Neuronal stem cell (in vitro differentiated cells): ENCODE measurements around the gene PACS1.

Experiments
- DNase-seq: peaks from one replicate; pipeline ENCODE4 v3.0.0-alpha.2; 2013; ENCODE audit warnings: low spot score
- H2AFZ ChIP-seq: one replicate; pipeline ENCODE4 v1.6.1; 2013; ENCODE audit warnings: mild to moderate bottlenecking, low read length, inconsistent platforms
- H2AK5ac ChIP-seq: 2 replicates; pipeline ENCODE4 v1.6.1; 2013; ENCODE audit warnings: low read depth, mild to moderate bottlenecking, inconsistent platforms, low read length, moderate library complexity, mixed read lengths
- H2BK120ac ChIP-seq: 2 replicates; pipeline ENCODE4 v1.6.1; 2013; ENCODE audit warnings: low read depth, mild to moderate bottlenecking, inconsistent platforms, low read length, moderate library complexity, mixed read lengths
- H2BK12ac ChIP-seq: one replicate; pipeline ENCODE4 v1.6.1; 2013; ENCODE audit warnings: low read length, inconsistent platforms
- H2BK15ac ChIP-seq: 2 replicates; pipeline ENCODE4 v1.6.1; 2013; ENCODE audit warnings: mild to moderate bottlenecking, low read length, inconsistent platforms, mixed read lengths
- H2BK5ac ChIP-seq: one replicate; pipeline ENCODE4 v1.6.1; 2013; ENCODE audit warnings: inconsistent platforms, mild to moderate bottlenecking, low read length, moderate library complexity
- H3K14ac ChIP-seq: one replicate; pipeline ENCODE4 v1.6.1; 2013; ENCODE audit warnings: low read length, inconsistent platforms
- H3K18ac ChIP-seq: 2 replicates; pipeline ENCODE4 v1.6.1; 2013; ENCODE audit warnings: low read length, inconsistent platforms
- H3K23ac ChIP-seq: 2 replicates; pipeline ENCODE4 v1.6.1; 2013; ENCODE audit warnings: low read depth, mild to moderate bottlenecking, mixed read lengths, low read length, inconsistent platforms; ENCODE audit not compliant: poor library complexity
- H3K27ac ChIP-seq: replicated peaks from 3 replicates; pipeline ENCODE4 v1.5.1; 2013; ENCODE audit warnings: low read length, inconsistent platforms
- H3K27me3 ChIP-seq, 3 experiments: 2 replicates each; pipeline ENCODE4 v1.6.1; 2013; ENCODE audit warnings: low read length in 3 of 3, mild to moderate bottlenecking in 2 of 3, inconsistent platforms in 1 of 3, low read depth in 1 of 3, mixed read lengths in 1 of 3, moderate library complexity in 1 of 3; ENCODE audit not compliant: control insufficient read depth in 3 of 3, insufficient read depth in 3 of 3
- H3K36me3 ChIP-seq, 2 donors: replicated peaks in 1 of 2; 2 replicates each; pipeline ENCODE4 v1.6.1; 2013; ENCODE audit warnings: low read length in 2 of 2; ENCODE audit not compliant: control insufficient read depth in 2 of 2, insufficient read depth in 2 of 2
- H3K4ac ChIP-seq: 2 replicates; pipeline ENCODE4 v1.6.1; 2013; ENCODE audit warnings: inconsistent platforms, mild to moderate bottlenecking, low read length, moderate library complexity
- H3K4me1 ChIP-seq, 2 donors: 1 replicate in 1 of 2; 2 replicates in 1 of 2; pipeline ENCODE4 v1.6.1; 2013; ENCODE audit warnings: low read length in 2 of 2, low read depth in 1 of 2; ENCODE audit not compliant: control insufficient read depth in 2 of 2, insufficient read depth in 1 of 2
- H3K4me2 ChIP-seq: one replicate; pipeline ENCODE4 v1.6.1; 2013; ENCODE audit warnings: mild to moderate bottlenecking, low read length, inconsistent platforms; ENCODE audit not compliant: insufficient read depth, poor library complexity, severe bottlenecking
- H3K4me3 ChIP-seq, 2 donors: 2 replicates each; pipeline ENCODE4 v1.5.1; 2013; ENCODE audit warnings: low read length in 2 of 2, mild to moderate bottlenecking in 2 of 2, inconsistent platforms in 1 of 2, moderate library complexity in 1 of 2
- H3K79me1 ChIP-seq: one replicate; pipeline ENCODE4 v1.6.1; 2013; ENCODE audit warnings: low read depth, mild to moderate bottlenecking, inconsistent platforms, low read length, moderate library complexity
- H3K9ac ChIP-seq: one replicate; pipeline ENCODE4 v1.6.1; 2013; ENCODE audit warnings: mild to moderate bottlenecking, low read depth, low read length, inconsistent platforms; ENCODE audit not compliant: poor library complexity
- H3K9me3 ChIP-seq, 2 donors: replicated peaks in 1 of 2; 2 replicates each; pipeline versions ENCODE3 to v1.6.1; 2013; ENCODE audit warnings: low read length in 2 of 2, mild to moderate bottlenecking in 2 of 2, inconsistent platforms in 1 of 2, low read depth in 1 of 2, mixed read lengths in 1 of 2, moderate library complexity in 1 of 2; ENCODE audit not compliant: control insufficient read depth in 2 of 2, insufficient read depth in 1 of 2
- H4K8ac ChIP-seq: one replicate; pipeline ENCODE4 v1.6.1; 2013; ENCODE audit warnings: low read depth, mild to moderate bottlenecking, inconsistent platforms, low read length, moderate library complexity
- H4K91ac ChIP-seq: one replicate; pipeline ENCODE4 v1.6.1; 2013; ENCODE audit warnings: low read length, low read depth, mild to moderate bottlenecking, inconsistent platforms; ENCODE audit not compliant: poor library complexity
- WGBS, 2 donors: extraction: QIAGEN DNeasy Blood & Tissue Kit; methylation state at CpG; one replicate each; pipeline ENCODE4 v1.1.7; 2013; ENCODE audit warnings: missing lambda C conversion rate in 2 of 2, mixed read lengths in 1 of 2; ENCODE audit not compliant: insufficient read length in 2 of 2, insufficient replicate concordance in 1 of 2; ENCODE audit errors: extremely low coverage in 2 of 2; 5-methylcytosine and 5-hydroxymethylcytosine counted together

PACS1 gene

DNA sequence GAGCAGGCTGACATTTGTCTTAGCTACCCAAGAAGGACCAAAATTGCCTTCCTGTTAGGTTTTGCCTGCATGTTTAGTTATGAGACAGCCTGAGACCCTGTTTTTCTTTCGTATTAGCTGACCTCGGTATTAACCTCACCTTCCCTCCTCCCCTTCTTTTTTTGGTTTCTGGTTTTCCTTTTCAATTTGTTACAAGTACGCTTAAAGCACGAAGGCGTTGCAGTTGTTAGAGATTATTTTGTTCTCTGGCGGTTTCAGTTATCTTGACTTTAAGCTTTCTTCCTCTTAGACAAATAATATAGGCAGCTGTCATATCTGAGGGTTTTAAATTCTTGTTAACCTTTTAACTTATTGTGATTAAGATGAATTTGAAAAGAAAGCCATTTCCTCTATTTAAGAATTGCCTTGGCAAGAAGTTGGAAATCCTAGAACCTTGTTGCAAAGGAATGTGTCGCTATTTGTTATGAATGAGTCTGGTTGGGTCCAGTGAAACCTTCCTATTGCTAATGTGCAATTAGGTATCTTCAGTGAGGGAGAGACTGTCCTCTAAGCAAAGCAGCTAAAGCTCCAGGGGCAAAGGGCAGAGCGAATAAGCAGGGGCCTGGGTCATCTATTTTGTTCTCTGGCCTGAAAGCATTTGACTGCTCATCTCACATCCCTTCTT, 45.7 kb downstream of the PACS1 start:
- H3K4ac ChIP-seq: no peak overlapping the region
- H2AK5ac ChIP-seq: no peak overlapping the region
- DNase-seq: no peak
- no peaks in the 10 kb centered on the region for H3K9me3 ChIP-seq
- H2BK12ac ChIP-seq: no peak overlapping the region
- no peak overlapping the region for H2AFZ ChIP-seq
- no peak overlapping the region for H2BK5ac ChIP-seq
- no peak overlapping the region for H4K8ac ChIP-seq
- peak overlapping the region; percentile 8 for H3K27ac ChIP-seq
- no peaks in the 10 kb centered on the region for H3K79me1 ChIP-seq
- no peak overlapping the region for H3K4me2 ChIP-seq
- H3K27me3 ChIP-seq: no peaks in the 10 kb centered on the region
- no peak overlapping the region for H3K23ac ChIP-seq
- peaks cover 14 to 38% of the 10 kb centered on the region in 2 donors for H3K4me1 ChIP-seq
- H3K4me3 ChIP-seq: no peak overlapping the region
- no peak overlapping the region for H3K18ac ChIP-seq
- H2BK15ac ChIP-seq: no peak overlapping the region
- H4K91ac ChIP-seq: no peak overlapping the region
- no peaks in the 10 kb centered on the region for H3K36me3 ChIP-seq
- no peak overlapping the region for H3K9ac ChIP-seq
- H2BK120ac ChIP-seq: no peak overlapping the region
- no peak overlapping the region for H3K14ac ChIP-seq
- no CpG with 5 or more reads among the region's 8 CpGs for WGBS, 2 donors

DNA sequence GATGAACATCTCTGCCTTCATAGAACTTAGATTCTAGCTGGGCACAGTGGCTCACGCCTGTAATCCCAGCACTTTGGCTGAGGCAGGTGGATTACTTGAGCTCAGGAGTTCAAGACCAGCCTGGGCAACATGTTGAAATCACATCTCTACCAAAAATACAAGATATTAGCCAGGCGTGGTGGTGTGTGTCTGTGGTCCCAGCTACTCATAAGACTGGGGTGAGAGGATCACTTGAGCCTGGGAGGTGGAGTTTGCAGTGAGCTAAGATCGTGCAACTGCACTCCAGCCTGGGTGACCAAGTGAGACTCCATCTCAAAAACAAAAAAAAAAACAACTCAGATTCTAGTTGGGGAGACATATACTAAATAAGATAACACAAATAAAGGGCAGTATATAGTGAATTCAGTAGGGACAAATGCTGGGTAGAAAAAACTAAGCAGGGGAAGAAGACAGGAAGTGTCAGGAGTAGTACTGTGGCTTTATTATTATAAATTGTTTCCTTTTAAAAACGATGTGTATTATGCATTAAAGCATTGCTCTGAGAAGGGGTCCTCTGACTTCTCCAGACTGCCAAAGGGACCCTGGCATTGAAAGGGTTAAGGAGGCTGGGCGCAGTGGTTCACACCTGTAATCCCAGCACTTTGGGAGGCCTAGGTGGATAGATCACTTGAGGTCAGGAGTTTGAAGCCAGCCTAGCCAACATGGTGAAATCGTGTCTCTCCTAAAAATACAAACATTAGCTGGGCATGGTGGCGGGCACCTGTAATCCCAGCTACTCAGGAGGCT, 46.7 kb downstream of the PACS1 start:
- Histone ChIP-seq H3K36me3 (no peaks in the 10 kb centered on the region), H3K27ac (no peak overlapping the region), H2BK120ac (no peak overlapping the region), H3K4me3 (no peak overlapping the region), H4K91ac (no peak overlapping the region), H3K4ac (no peak overlapping the region), H4K8ac (no peak overlapping the region), H2BK15ac (no peak overlapping the region), H3K79me1 (no peaks in the 10 kb centered on the region), H3K23ac (no peak overlapping the region), H2BK5ac (no peak overlapping the region), H3K27me3 (no peaks in the 10 kb centered on the region), H3K14ac (no peak overlapping the region), H3K9me3 (no peaks in the 10 kb centered on the region), H3K18ac (no peak overlapping the region), H2BK12ac (no peak overlapping the region), H2AK5ac (no peak overlapping the region), H3K9ac (no peak overlapping the region), H3K4me2 (no peak overlapping the region), H2AFZ (no peak overlapping the region), H3K4me1 (peaks cover 14 to 38% of the 10 kb centered on the region in 2 donors)
- DNase-seq: no peak
- no CpG with 5 or more reads among the region's 7 CpGs for WGBS, 2 donors

DNA sequence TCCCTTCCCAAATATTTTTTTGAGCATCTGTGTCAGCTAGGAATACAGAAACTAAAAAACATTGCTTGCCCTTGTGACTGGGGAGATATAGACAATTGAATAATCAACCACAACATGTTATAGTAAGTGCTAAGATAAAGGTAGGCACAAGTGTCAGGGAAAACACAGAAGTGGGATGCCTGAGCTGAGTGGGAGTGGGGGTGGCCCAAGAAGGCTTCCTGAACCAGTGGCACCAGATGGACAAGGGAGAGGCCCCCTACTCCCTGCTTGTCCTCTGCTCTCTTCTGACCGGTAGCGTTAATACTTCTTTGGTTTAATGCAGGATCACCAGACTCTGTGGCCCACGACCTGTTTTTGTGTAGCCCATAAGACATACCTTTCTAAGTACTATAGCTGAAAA, 48.8 kb downstream of the PACS1 start:
- no peak overlapping the region for H3K23ac ChIP-seq
- H3K27me3 ChIP-seq: no peaks in the 10 kb centered on the region
- H3K36me3 ChIP-seq: no peaks in the 10 kb centered on the region
- H2AFZ ChIP-seq: no peak overlapping the region
- H4K8ac ChIP-seq: no peak overlapping the region
- H3K9me3 ChIP-seq: no peaks in the 10 kb centered on the region
- no peaks in the 10 kb centered on the region for H3K79me1 ChIP-seq
- H3K4ac ChIP-seq: no peak overlapping the region
- H2BK12ac ChIP-seq: no peak overlapping the region
- DNase-seq: no peak
- no peak overlapping the region for H4K91ac ChIP-seq
- H2BK5ac ChIP-seq: no peak overlapping the region
- H3K9ac ChIP-seq: no peak overlapping the region
- H3K18ac ChIP-seq: no peak overlapping the region
- no peak overlapping the region for H2BK120ac ChIP-seq
- H3K4me2 ChIP-seq: no peak overlapping the region
- WGBS, 2 donors: no CpG with 5 or more reads among the region's 3 CpGs
- H3K27ac ChIP-seq: no peak overlapping the region
- H3K4me3 ChIP-seq: no peak overlapping the region
- no peak overlapping the region for H2BK15ac ChIP-seq
- H2AK5ac ChIP-seq: no peak overlapping the region
- peaks cover 10 to 26% of the 10 kb centered on the region in 2 donors for H3K4me1 ChIP-seq
- H3K14ac ChIP-seq: no peak overlapping the region

DNA sequence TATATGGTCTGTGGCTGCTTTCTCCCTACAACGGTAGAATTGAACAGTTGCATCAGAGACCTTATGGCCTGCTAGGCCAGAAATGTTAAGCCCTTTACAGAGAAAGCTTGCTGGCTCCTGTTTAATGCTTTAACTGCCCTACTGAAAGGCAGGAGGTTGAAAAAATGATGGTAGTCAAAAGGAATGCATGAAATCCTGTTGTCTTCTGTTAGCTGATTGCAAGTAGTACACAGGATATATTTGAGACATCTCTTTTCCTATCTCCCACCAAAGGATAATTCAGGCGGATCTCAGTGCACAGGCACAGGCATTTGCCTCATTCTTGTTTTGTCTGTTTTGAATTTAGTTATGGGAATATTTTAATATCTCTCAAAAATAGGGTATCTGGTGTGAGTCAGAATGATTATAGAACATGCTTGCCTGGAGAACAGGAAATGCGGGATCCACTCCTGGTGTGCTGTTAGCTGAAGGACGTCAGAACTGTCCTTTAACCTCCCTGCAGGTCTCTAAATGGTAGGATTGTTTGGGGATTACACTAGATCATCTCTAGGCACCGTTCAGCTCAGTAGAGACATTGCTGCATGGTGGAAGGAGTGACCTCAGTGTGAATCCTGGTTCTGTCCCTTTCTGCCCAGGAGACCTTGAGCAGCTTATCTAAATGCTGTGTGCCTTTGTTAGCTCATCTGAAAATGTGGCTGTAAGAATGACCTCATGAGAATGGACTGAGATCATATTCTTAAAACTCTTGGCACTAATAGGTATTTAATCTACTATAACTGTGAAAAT, 49.5 kb downstream of the PACS1 start:
- no peak overlapping the region for H2BK12ac ChIP-seq
- H3K14ac ChIP-seq: no peak overlapping the region
- no peak overlapping the region for H2BK15ac ChIP-seq
- no peak overlapping the region for H3K18ac ChIP-seq
- H3K27me3 ChIP-seq: no peaks in the 10 kb centered on the region
- no peak overlapping the region for H3K9ac ChIP-seq
- H3K4me1 ChIP-seq: peaks cover 10 to 26% of the 10 kb centered on the region in 2 donors
- H3K4ac ChIP-seq: no peak overlapping the region
- H2BK5ac ChIP-seq: no peak overlapping the region
- H3K27ac ChIP-seq: peak overlapping the region; percentile 18
- no peak for DNase-seq
- no peaks in the 10 kb centered on the region for H3K36me3 ChIP-seq
- H3K4me2 ChIP-seq: no peak overlapping the region
- no peak overlapping the region for H2AFZ ChIP-seq
- no CpG with 5 or more reads among the region's 5 CpGs for WGBS, 2 donors
- no peaks in the 10 kb centered on the region for H3K79me1 ChIP-seq
- H4K8ac ChIP-seq: no peak overlapping the region
- H4K91ac ChIP-seq: no peak overlapping the region
- no peak overlapping the region for H3K4me3 ChIP-seq
- no peak overlapping the region for H2AK5ac ChIP-seq
- H2BK120ac ChIP-seq: no peak overlapping the region
- H3K9me3 ChIP-seq: no peaks in the 10 kb centered on the region
- H3K23ac ChIP-seq: no peak overlapping the region
